Thyroid gland (tissue), 4 donors: Measurements from ENCODE around the gene FSIP1. TPM values are rescaled to one million over a fixed set of nuclear protein-coding genes. Genes with fewer than 3 reads are reported as not detected.
A peak's percentile ranks its signal among the peaks of the same experiment; 100 is the strongest.

Experiments used
- DNase-seq, 2 donors: peaks; one replicate each; pipeline ENCODE4 v3.0.0-alpha.2; 2019
- H3K27ac ChIP-seq, 3 donors: fragments of 200-600 bp; sonication (generic); 1 replicate in 2 of 3; 2 replicates in 1 of 3; pipeline ENCODE4 v1.5.1; 2016 to 2019; ENCODE audit warnings: mild to moderate bottlenecking in 1 of 3, moderate library complexity in 1 of 3
- H3K27me3 ChIP-seq: fragments of 200-600 bp; sonication (generic); one replicate; pipeline ENCODE4 v1.5.1; 2019
- H3K36me3 ChIP-seq, 2 donors: fragments of 200-600 bp; sonication (generic); one replicate each; pipeline ENCODE4 v1.5.1; 2016 to 2019
- H3K4me1 ChIP-seq, 2 donors: fragments of 200-600 bp; sonication (generic); one replicate each; pipeline ENCODE4 v1.5.1; 2017 to 2019
- H3K4me3 ChIP-seq, 3 donors: fragments of 200-600 bp; sonication (generic); replicated peaks in 1 of 3; 1 replicate in 2 of 3; 2 replicates in 1 of 3; pipeline ENCODE4 v1.5.1; 2016; ENCODE audit warnings: mild to moderate bottlenecking in 1 of 3
- H3K9me3 ChIP-seq: fragments of 200-600 bp; sonication (generic); one replicate; pipeline ENCODE4 v1.5.1; 2017
- CTCF ChIP-seq, 6 experiments: fragments of 200-600 bp in 3 of 6; fragments of 450-650 bp in 3 of 6; sonication (generic) in 3 of 6; IDR thresholded peaks; one replicate each; pipeline ENCODE4 v1.5.1; 2016 to 2019; ENCODE audit warnings: antibody characterized with exemption in 6 of 6, mild to moderate bottlenecking in 2 of 6, inconsistent platforms in 1 of 6, moderate library complexity in 1 of 6
- POLR2A ChIP-seq, 2 donors: fragments of 450-650 bp; IDR thresholded peaks; one replicate each; pipeline ENCODE4 v1.6.1; 2017; ENCODE audit warnings: antibody characterized with exemption in 2 of 2, mild to moderate bottlenecking in 2 of 2, moderate library complexity in 1 of 2
- WGBS, 2 donors: methylation state at CpG; one replicate each; pipeline ENCODE4 v1.1.5; 2017; 5-methylcytosine and 5-hydroxymethylcytosine counted together
- intact Hi-C: fragments of 100-400 bp; cut with DNase I; formaldehyde crosslinking; loops from one replicate; pipeline ENCODE4 v1.15.1; 2023
- total RNA-seq, 4 donors: library from RNA; depleted of rRNA; stranded (reverse); fragments of >200 nt; gene quantifications; one replicate each; pipeline ENCODE4 v1.2.3, GENCODE V29; 2016

The FSIP1 gene
- 1 to 10 TPM in 3 of 4 donors, under 1 TPM in 1; 0.94 to 2.5 (median 1.5) TPM for total RNA-seq

- no peaks in the 10 kb centered on the region for H3K27me3 ChIP-seq
- H3K36me3 ChIP-seq, result no peaks in the 10 kb centered on the region
- DNase-seq, result peak; percentile 96
- peak within 1 kb of the TSS; percentile 23 to 72 (median 57) for H3K27ac ChIP-seq
- 3% methylated on average over 2 to 14 of the region's 64 CpGs for WGBS, 2 donors
- intact Hi-C loops, result no loop called here
- TF ChIP-seq POLR2A (IDR thresholded peaks at IDR 0.05) (peak in 1 of 2 donors; percentile 69), CTCF (IDR thresholded peaks at IDR 0.05) (no peak)
- H3K4me1 ChIP-seq, result peaks cover 10% of the 10 kb centered on the region in 2 donors
- H3K9me3 ChIP-seq, result no peaks in the 10 kb centered on the region
- H3K4me3 ChIP-seq, result peak within 1 kb of the TSS; percentile 24 to 77 (median 50)
Observed at GRCh38 chr15:39782441-39783138, at the start of gene FSIP1. Gene FSIP1 (minus strand): TSS chr15:39782841. CDS start chr15:39776524, 6,317 bp downstream.

- H3K27me3 ChIP-seq, result no peaks in the 10 kb centered on the region
- intact Hi-C loops, result no loop called here
- H3K4me1 ChIP-seq, result no peaks in the 10 kb centered on the region
- no peaks in the 10 kb centered on the region for H3K36me3 ChIP-seq
- TF ChIP-seq CTCF (IDR thresholded peaks at IDR 0.05) (no peak), POLR2A (IDR thresholded peaks at IDR 0.05) (no peak)
- no peaks in the 10 kb centered on the region for H3K9me3 ChIP-seq
- no peak for DNase-seq
- H3K4me3 ChIP-seq, result no peak overlapping the region
- 55 to 60% methylated on average over 1 of the region's 1 CpG for WGBS, 2 donors
- H3K27ac ChIP-seq, result no peak overlapping the region
Observed at GRCh38 chr15:39830166-39830565, 47.5 kb upstream of the FSIP1 start.

- DNase-seq, result no peak
- H3K27ac ChIP-seq, result no peak overlapping the region
- intact Hi-C loops, result no loop called here
Observed at GRCh38 chr15:39828374-39828931, 45.8 kb upstream of the FSIP1 start.

GRCh38 chr15:39826975-39827374, 44.3 kb upstream of the FSIP1 start:
- Histone ChIP-seq H3K9me3 (no peaks in the 10 kb centered on the region), H3K4me3 (no peak overlapping the region), H3K27me3 (no peaks in the 10 kb centered on the region), H3K4me1 (no peaks in the 10 kb centered on the region), H3K27ac (no peak overlapping the region), H3K36me3 (no peaks in the 10 kb centered on the region)
- intact Hi-C loops, result no loop called here
- WGBS, 2 donors, result 94 to 98% methylated on average over 2 of the region's 2 CpGs
- DNase-seq, result no peak
- TF ChIP-seq CTCF (IDR thresholded peaks at IDR 0.05) (no peak), POLR2A (IDR thresholded peaks at IDR 0.05) (no peak)

More at GRCh38 chr15:39828374-39828931, 45.8 kb upstream of the FSIP1 start:
- no peaks in the 10 kb centered on the region for H3K9me3 ChIP-seq
- no peak for TF ChIP-seq POLR2A (IDR thresholded peaks at IDR 0.05)
- TF ChIP-seq CTCF (IDR thresholded peaks at IDR 0.05), result no peak
- H3K4me3 ChIP-seq, result no peak overlapping the region
- 54 to 58% methylated on average over 6 of the region's 6 CpGs for WGBS, 2 donors
- H3K36me3 ChIP-seq, result no peaks in the 10 kb centered on the region
- H3K27me3 ChIP-seq, result no peaks in the 10 kb centered on the region
- no peaks in the 10 kb centered on the region for H3K4me1 ChIP-seq

- 80 to 95% methylated on average over 2 of the region's 2 CpGs for WGBS, 2 donors
- TF ChIP-seq CTCF (IDR thresholded peaks at IDR 0.05), result no peak
- TF ChIP-seq POLR2A (IDR thresholded peaks at IDR 0.05), result no peak
- no peak for DNase-seq
- no peak overlapping the region for H3K27ac ChIP-seq
- no peaks in the 10 kb centered on the region for H3K9me3 ChIP-seq
- no peaks in the 10 kb centered on the region for H3K36me3 ChIP-seq
- no peak overlapping the region for H3K4me3 ChIP-seq
- intact Hi-C loops, result no loop called here
- no peaks in the 10 kb centered on the region for H3K4me1 ChIP-seq
- no peaks in the 10 kb centered on the region for H3K27me3 ChIP-seq
Observed at GRCh38 chr15:39823634-39824033, 41.0 kb upstream of the FSIP1 start.
